Measurements from ENCODE around the gene SORCS2. TPM values are rescaled to one million over a fixed set of nuclear protein-coding genes. Genes with fewer than 3 reads are reported as not detected.
"Not testable (repeated sequence)": the region's sequence is repeated elsewhere in the genome, so short reads cannot be mapped to it uniquely, and the experiment has no call there.

Gene SORCS2
- total RNA-seq, 1 donor from 2014 or later, result 2.8 TPM

DNA sequence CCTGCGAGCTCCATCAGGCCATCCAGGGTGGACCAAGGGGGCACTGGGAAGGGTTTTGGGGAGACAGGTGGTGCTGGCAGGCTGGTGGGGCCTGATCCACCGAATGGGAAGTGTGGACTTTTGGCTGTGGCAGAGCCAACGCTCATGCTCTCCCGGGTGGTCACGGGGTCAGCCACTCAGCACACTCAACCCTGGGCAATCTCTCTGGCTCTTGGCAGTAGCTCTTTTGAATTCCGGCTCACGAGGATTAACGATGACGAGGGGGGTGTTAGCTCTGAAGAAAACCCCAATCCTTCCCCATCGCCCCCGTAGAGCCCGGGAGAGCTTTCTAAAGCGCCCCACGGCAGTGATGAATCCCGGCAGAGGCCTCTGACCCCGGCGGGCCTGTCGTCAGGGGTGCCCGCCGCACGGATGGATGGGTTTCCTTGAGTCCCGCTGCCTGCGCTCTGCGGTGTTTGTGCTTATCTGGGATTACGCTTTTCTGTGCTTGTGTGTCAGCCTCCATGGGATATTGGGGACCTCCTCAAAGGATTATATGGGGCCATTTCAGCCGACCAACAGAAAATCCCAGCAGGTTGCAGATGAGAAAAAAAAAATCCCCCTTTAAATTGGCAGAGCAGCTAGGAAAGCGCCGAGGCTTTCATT lies 399.2 kb downstream of the SORCS2 start:
- DNase-seq (ENCODE audit: low read depth), result no peak

DNA sequence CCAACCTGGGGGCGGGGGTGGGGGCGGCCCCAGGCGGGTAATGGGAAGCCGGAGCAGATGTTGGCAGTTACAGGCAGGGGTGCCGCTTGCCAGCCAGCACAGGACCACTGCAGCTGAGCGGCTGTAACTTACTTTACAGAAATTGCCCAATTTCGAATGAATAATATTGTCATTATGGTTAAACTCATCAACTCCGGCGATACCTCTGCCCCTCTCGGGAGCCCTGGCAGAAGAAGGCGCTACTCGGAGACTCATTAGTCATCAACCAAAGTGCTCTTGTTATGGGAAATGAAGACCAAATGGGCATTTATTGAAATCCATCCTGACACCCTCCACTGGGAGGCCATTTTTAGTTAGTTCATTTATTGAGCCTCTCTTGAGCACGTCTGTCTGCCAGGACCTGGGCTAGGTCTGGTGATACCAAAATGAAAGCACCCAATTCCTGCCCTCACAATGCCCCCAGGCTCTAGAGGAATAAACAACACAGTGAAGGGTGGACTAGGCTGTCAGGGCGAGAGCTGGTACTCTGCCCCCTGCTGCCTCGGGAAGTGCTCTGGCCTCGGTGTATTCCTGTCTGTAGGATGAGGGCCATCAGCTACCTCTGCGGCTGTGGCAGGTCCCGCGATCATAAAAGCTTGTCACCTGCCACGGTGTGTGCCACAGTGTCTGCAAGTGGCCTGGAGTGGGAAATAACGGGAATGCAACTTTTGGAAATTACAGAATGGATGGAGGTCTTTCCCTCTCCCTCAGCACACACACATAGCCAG lies 401.5 kb downstream of the SORCS2 start:
- no peak for DNase-seq (ENCODE audit: low read depth)

DNA sequence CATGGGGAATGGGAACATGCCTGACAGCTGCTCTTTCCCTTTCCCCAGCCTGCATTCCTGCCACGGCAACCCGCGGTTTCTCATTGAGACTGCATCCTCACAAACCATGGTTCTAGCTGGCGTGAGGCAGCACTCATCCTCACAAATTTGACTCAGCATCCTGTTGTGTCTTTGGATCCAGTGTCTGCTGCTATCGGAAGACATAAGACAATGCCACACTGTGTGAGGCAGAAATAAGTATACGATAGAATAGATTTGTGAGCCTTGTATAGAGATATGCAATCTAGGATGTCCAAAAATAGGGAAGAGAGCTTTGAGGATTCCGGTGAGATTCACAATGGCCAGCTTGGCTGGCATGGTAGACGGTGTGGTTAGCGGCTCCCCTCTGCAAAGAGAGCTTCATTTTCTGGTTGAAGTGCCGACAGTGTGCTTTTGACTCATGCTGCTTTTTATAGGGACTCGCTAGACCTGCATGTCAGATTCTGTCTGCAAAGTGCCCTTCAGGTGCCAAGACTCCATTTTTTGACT lies 403.7 kb downstream of the SORCS2 start:
- peak; percentile 46 for DNase-seq (ENCODE audit: low read depth)

DNA sequence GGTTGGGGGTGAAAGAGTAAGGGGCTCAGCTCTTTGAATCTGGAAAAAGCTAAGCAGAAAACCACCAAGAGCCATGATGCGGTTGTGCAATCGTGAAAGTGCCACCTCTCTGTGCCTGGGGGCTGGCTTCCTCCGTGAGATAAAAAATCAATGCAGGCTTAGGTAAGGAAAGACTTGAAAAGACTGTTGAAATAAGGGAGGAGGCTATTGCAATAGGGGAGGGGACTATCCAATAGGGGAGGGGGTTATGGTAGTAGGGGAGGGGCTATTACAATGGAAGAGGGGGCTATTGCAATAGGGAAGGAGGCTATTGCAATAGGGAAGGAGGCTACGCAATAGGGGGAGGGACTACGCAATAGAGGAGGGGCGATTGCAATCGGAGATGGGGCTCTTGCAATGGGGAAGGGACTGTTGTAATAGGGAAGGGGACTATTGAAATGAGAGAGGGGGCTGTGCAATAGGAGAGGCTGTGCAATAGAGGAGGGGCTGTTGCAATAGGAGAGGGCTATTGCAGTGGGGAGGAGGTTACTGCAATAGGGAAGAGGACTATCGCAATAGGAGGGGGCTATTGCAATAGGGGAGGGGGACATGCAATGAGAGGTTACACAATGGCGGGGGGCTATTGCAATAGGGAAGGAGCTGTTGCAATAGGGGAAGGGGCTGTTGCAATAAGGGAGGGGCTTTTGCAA lies 404.7 kb downstream of the SORCS2 start:
- no peak for DNase-seq (ENCODE audit: low read depth)

DNA sequence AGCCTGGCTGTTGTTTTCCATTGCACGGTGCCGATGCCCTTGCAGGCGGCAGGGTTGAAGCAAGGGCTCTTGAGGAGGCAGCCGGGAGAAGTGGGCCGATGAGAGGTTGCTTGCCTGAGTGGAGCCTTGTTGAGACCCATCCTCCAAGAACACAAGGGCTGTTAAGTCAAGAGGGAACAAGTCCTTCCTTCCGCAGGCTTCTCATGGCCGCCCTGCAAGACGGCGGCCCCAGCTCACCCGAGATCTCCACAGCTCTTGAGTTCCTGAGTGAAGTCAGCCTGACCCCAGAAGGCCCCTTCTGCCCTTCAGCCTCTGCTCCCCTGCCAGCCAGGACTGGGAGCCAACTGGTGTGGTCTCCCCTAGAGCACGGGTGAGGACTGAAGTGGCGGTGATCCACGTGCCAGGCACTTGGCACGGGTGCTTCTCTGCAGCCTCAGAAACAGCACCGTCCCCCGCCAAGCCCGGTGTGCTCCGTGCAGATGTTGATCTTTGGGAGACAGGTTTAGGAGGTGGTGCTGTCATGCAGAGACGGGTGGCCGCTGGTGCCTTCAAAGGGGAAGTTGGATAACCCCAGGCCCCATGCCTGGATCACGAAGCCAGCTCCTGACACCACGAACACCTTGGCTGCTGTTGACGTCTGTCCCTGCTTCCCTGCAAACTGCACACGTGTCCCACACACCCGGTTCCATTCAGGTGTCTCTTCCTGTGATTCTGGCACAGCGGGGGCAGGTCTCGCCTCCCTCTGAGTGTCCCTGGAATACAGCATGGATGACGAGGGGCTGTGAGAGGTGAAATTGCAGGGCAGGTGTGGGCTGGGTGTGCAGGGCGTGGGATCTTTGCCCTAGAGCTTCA lies 406.8 kb downstream of the SORCS2 start:
- DNase-seq (ENCODE audit: low read depth), result no peak

DNA sequence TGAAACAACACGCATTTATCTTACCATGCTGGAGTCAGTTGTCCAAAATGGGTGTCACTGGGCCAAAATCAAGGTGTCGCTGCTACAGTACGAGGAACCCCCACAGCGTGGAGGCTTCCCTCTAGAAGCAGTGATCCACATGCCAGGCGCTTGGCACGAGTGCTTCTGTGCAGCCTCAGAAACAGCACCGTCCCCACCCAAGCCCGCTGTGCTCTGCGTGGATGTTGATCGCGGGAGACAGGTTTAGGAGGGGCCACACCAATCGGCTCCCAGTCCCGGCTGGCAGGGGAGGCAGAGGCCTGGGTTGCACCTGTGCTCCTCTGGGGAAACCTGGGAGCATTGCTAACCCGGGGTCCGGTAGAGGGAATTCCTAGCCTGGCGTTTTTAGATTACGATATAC lies 407.9 kb downstream of the SORCS2 start:
- DNase-seq (ENCODE audit: low read depth), result no peak

DNA sequence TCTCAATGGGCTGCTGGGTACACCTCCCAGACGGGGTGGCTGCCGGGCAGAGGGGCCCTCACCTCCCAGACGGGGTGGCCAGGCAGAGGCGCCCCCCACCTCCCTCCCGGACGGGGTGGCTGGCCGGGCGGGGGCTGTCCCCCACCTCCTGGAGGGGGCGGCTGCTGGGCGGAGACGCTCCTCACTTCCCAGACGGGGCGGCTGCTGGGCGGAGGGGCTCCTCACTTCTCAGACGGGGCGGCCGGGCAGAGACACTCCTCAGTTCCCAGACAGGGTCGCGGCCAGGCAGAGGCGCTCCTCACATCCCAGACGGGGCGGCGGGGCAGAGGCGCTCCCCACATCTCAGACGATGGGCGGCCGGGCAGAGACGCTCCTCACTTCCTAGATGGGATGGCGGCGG lies 409.8 kb downstream of the SORCS2 start:
- DNase-seq (ENCODE audit: low read depth), result not testable (repeated sequence)

DNA sequence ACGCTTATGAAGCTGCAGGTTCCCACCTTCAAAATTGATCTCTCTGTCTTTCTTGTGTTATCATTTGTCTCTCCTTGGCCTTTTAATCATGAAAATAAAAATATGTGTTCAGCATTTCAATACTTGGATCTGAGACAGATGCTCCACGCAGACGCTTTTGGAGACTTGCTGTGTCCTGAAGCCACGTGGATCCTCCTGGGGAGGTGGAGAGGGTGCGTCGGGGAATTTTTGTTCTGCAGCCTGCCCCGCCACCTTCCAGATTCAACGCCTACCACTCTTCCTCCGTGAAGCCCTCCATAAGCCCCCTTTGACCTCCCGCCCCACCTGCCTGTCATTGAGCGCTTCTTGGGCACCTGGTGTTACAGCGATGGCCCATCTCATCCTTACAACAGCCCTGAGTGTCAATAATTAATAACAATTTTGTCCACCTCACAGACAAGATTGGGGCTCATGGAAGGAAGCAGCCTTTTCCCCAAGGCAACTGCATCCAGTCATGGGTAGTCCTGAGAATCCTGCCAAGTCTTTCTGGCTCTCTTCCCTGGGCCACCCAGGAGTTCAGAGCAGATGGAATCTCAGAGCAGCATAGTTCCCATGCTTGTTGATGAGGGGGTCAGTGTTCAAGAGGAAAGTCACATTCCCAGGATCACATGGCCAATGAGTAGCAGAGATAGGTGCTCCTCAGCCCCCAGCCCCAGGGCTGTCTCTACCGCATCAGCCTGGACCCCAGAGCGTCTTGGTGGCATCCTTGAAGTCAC lies 415.0 kb downstream of the SORCS2 start:
- peak; percentile 10 for DNase-seq (ENCODE audit: low read depth)

DNA sequence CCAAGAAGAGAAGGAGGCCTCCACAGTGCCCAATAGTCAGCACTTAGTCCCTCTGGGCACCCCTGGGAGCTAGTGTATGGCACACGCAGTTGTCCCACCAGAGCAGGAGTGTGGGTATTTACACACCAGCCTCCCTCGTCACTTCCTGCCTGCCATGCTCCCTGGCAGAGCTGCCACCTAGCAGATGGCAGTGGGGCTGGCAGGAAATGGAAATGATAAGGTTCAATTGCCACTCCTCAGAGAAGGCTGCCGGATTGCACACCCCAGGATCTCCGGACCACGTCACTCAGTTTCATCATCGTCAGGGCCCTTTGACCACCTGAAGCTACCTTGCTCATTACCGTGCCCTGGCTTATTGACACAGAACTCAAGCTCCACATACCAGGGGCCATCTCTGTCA lies 415.7 kb downstream of the SORCS2 start:
- DNase-seq (ENCODE audit: low read depth), result no peak

DNA sequence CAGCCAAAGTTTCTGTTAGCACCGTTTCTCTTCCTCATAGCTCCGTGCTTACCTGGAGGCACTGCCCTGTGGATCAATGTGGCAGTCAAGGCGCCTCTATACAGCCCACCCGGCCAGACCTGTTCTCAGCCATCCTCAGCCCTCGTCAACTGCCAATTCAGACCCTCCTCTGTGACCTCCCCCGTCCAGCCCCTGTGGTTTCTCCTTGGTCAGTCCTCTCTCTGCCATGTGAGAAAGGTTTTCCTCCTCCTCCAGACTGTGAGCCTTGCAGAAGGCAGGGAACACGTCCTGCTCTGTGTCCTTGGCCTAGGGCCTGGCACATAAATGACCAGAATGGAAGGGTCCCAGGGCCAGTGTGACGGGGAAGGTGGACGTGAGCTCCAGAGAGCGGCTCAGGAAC lies 417.0 kb downstream of the SORCS2 start:
- DNase-seq (ENCODE audit: low read depth), result no peak

DNA sequence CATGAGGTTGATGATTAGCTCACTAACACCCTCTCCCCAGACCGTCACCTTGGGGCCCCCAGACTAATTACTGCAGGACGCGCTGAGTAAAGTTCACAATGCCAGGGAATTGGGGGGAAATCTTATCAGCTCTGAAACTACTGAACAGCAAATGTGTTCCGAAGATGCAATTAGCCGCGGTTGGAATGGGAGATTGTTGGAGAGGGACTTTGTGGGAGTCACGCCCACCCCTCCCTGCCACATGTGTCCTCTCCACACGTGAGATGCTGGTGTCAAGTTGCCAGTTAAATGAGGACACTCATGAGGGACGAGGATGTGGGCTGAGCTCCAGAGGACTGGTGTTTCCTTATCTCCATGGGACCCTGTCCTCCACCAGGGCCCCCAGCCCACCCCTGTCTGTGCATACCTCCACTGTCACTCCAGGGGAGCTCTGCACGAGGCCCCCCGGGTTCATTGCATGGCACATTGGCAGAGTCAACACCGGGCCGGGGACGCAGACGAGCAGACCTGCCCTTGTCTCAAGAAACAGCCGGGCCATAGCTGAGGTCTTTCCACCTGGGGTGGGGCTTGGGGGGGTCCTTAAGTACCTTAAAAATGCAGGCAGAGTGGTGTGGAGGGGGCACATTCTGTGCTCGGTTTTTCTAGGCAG lies 417.8 kb downstream of the SORCS2 start:
- peak; percentile 36 for DNase-seq (ENCODE audit: low read depth)

DNA sequence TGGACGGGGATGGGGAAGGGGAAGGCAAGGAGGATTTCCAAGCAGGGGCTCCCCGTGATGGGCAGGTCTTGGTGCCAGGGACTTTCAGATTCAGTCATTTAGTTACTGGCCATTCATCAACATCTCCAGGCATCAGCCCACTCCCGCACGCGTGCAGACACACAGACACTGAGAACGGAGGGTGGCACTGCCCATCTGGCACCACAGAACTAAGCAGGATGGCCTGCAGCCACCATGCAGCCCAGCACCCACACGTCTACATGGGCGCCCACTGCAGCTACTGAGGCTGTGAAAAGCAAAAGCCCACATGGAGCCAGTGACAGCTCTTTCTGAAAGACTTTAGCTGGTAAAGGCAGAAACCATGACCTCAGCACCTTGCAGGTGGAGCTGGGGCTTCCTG lies 418.5 kb downstream of the SORCS2 start:
- DNase-seq (ENCODE audit: low read depth), result no peak

DNA sequence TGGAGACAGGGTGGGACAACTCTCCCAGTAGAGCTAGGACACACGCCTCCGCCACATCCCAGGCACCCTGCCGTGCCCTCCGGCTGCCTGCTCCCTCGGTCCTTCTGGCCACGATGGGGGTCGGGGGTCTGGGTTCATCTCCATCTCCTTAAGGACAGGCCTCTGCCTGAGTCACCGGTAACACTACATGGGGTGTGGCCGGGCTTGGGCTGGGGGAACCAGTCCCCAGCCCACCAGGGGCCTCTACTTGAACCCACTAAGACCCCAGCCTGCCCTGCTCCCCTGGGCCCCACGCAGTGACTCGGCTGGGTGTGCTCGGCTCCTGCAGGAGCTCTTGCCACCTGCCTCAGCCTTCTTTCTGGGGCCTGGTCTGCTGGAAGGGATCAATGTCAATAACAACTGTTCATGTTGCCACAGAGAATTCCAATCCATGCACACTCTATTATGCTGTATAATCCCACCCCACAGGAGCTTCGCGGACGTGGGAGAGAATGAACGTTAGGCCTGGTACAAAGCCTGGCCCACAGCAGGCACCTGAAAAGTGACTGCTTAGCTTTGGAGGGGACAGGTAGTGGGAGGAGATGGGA lies 420.1 kb downstream of the SORCS2 start:
- peak; percentile 31 for DNase-seq (ENCODE audit: low read depth)

DNA sequence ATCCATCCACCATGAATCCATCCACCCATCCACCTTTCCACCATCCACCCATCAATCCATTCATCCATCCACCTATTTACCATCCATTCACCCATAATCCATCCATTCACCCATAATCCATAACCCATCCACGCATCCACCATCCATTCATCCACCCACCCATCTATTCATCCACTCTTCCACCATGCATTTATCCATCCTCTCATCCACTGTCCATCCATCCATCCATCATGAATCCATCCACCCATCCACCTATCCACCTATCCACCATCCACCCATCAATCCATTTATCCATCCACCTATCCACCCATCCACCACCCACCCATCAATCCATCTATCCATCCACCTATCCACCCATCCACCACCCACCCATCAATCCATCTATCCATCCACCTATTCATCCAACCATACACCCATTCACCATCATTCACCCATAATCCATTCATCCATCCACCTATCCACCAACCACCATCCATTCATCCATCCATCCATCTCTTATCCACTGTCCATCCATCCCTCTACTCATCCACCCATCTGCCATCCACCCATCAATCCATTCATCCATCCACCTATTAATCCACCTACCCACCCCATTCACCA lies 422.1 kb downstream of the SORCS2 start:
- DNase-seq (ENCODE audit: low read depth), result no peak

DNA sequence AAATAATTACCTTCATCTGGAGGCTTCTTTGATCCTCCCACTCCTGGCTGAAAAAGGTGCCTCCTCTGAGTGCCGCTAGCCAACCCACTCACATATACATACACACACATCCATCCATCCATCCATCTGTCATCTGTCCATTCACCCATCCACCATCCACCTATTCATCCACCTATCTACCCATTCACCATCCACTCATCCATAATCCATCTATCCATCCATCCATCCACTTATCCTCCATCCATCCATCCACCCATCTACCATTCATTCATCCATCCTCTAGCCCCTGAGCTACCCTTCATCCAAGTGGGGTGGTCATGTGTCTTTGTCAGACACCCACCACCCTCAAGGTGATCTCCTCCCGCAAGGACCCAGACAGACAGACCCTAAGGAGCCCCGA lies 423.9 kb downstream of the SORCS2 start:
- no peak for DNase-seq (ENCODE audit: low read depth)

DNA sequence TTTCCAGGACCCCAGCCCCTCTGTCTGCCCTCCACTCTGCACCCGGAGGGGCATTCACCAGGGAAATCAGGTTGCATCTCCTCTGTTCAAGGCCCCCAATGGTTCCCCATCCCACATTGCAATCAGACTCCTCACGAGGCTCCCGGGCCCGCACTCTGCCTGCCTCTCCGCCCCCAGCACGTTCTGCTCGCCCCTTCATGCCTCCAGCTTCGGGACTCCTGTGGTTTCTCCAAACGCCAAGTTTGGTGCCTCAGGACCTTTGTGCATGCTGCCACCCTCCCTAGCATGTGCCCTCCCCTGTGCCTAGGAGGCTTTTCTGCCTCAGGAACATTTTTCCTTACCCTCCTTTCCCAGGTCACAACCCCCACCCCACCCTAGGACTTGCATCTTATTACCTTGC lies 426.0 kb downstream of the SORCS2 start:
- no peak for DNase-seq (ENCODE audit: low read depth)

DNA sequence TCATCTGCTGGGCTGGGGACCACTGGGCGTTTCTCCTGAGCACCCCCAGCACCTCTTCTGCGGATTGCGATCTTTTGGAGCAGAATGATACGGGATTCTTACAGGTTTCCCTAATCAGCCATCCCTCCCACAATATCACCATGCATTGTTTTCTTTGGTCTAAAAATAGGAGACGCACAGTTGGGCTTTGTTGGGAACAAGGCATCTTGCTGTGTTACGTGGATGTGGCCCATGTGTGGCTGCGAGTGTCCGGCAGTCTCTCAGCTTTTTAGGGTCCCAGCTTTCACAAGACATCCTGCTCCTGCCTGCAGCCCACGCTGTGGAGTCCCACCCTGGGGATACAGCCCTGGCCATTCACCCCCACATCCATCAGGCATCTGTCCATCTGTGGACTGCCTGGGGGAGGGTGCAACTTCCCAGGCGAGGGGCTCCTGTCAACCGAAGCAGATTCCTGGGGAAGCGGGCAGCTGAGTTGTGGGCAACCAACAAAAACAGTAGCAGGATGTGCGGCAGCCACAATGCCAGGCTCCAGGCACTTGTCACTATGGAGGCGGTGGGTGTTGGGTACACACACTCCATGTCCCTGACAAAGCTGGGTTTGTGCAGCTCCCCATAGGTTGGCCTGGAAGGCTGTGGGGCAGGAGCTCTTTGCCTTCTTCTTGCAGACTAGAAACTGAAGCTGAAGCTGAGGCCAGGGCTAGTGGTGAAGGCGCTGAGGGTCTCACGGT lies 427.9 kb downstream of the SORCS2 start:
- peak; percentile 41 for DNase-seq (ENCODE audit: low read depth)

DNA sequence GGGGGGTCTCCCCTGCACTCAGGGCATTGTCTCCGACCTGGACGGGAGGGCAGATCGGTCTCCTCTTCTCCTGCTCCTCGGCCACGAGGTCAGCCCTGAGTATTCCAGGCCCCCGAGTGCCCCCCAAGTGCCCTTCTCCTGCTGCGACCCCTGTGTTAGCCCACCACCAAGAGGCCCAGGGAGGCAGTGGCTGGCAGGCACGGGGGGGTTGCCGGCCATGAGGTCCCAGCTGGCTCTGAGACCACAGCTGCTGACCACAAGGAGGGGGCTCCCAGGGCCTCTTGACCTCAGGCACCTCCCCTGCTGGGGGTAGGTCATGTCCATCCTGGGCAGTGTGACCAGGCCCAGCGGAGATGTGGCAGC lies 428.5 kb downstream of the SORCS2 start:
- peak; percentile 27 for DNase-seq (ENCODE audit: low read depth)

Measured in myocyte (in vitro differentiated cells).